HEK293 (cell line): ENCODE measurements around the gene ERCC3.

Source experiments
- CTCF ChIA-PET: fragments of 350-600 bp; formaldehyde crosslinking; extraction: SDS; loops from one replicate; lab custom pipeline; 2021; ENCODE audit warnings: antibody characterized with exemption; lab: Yijun Ruan, JAX
- POLR2A ChIA-PET: fragments of 300-600 bp; formaldehyde crosslinking; extraction: SDS; loops from one replicate; lab custom pipeline; 2020; ENCODE audit warnings: antibody characterized with exemption, inconsistent platforms; lab: Yijun Ruan, JAX
- H3K27ac ChIP-seq: fragments of 200-500 bp; sonication (Bioruptor generic); 2 replicates; pipeline ENCODE4 v1.5.1; 2014; ENCODE audit warnings: low read depth, low read length, control low read depth, inconsistent platforms; ENCODE audit errors: extremely low read depth
- H3K36me3 ChIP-seq, 2 experiments: fragments of 200-500 bp in 1 of 2; sonication (Bioruptor generic) in 1 of 2; 1 replicate in 1 of 2; 2 replicates in 1 of 2; pipeline ENCODE4 v1.5.1; 2014 to 2017; ENCODE audit warnings: inconsistent platforms in 2 of 2, low read length in 2 of 2; ENCODE audit not compliant: control insufficient read depth in 2 of 2, insufficient read depth in 1 of 2
- H3K4me1 ChIP-seq: fragments of 200-500 bp; sonication (Bioruptor generic); 2 replicates; pipeline ENCODE4 v1.5.1; 2014; ENCODE audit warnings: mild to moderate bottlenecking, low read length, inconsistent platforms; ENCODE audit not compliant: control insufficient read depth, insufficient read depth
- H3K4me3 ChIP-seq: 2 replicates; pipeline ENCODE4 v1.5.1; 2011; ENCODE audit warnings: low read depth, mild to moderate bottlenecking, control low read depth, low read length, moderate library complexity
- H3K9me3 ChIP-seq: fragments of 200-500 bp; sonication (Bioruptor generic); 2 replicates; pipeline ENCODE4 v1.5.1; 2014; ENCODE audit warnings: low read depth, low read length, inconsistent platforms; ENCODE audit not compliant: control insufficient read depth, insufficient read depth
- KLF16 ChIP-seq: fragments of 450-650 bp; formaldehyde crosslinking; IDR thresholded peaks from 2 replicates; pipeline ENCODE4 v1.5.1; 2017; ENCODE audit warnings: missing biosample characterization, missing genetic modification characterization
- SALL2 ChIP-seq: fragments of 450-650 bp; formaldehyde crosslinking; IDR thresholded peaks from 2 replicates; pipeline ENCODE4 v1.5.0; 2017; ENCODE audit warnings: missing biosample characterization, mild to moderate bottlenecking, missing genetic modification characterization, borderline replicate concordance
- YY1 ChIP-seq: fragments of 450-650 bp; formaldehyde crosslinking; IDR thresholded peaks from 2 replicates; pipeline ENCODE4 v1.5.1; 2018; ENCODE audit warnings: missing biosample characterization, missing genetic modification characterization
- YY2 ChIP-seq: fragments of 450-650 bp; formaldehyde crosslinking; IDR thresholded peaks from 2 replicates; pipeline ENCODE4 v1.5.1; 2016; ENCODE audit warnings: missing biosample characterization, missing genetic modification characterization
- ZBTB1 ChIP-seq: fragments of 450-650 bp; formaldehyde crosslinking; IDR thresholded peaks from 2 replicates; pipeline ENCODE4 v1.5.1; 2016; ENCODE audit warnings: missing biosample characterization, missing genetic modification characterization
- ZFHX2 ChIP-seq: fragments of 450-650 bp; formaldehyde crosslinking; conservative IDR thresholded peaks from 2 replicates; pipeline ENCODE4 v1.5.1; 2016; ENCODE audit warnings: missing biosample characterization, missing genetic modification characterization
- ZFP37 ChIP-seq: fragments of 450-650 bp; formaldehyde crosslinking; IDR thresholded peaks from 2 replicates; pipeline ENCODE4 v1.5.1; 2016; ENCODE audit warnings: missing biosample characterization, missing genetic modification characterization
- ZNF112 ChIP-seq: fragments of 450-650 bp; formaldehyde crosslinking; IDR thresholded peaks from 2 replicates; pipeline ENCODE4 v1.5.0; 2017; ENCODE audit warnings: missing biosample characterization, missing genetic modification characterization
- ZNF214 ChIP-seq: fragments of 450-650 bp; formaldehyde crosslinking; IDR thresholded peaks from 2 replicates; pipeline ENCODE4 v1.5.1; 2017; ENCODE audit warnings: missing biosample characterization, mild to moderate bottlenecking, missing genetic modification characterization, borderline replicate concordance
- ZNF394 ChIP-seq: fragments of 450-650 bp; formaldehyde crosslinking; IDR thresholded peaks from 2 replicates; pipeline ENCODE4 v1.5.1; 2016; ENCODE audit warnings: missing biosample characterization, missing genetic modification characterization, mild to moderate bottlenecking, moderate library complexity, borderline replicate concordance
- ZNF404 ChIP-seq: fragments of 450-650 bp; formaldehyde crosslinking; IDR thresholded peaks from 2 replicates; pipeline ENCODE4 v1.5.1; 2017; ENCODE audit warnings: missing biosample characterization, missing genetic modification characterization
- ZNF48 ChIP-seq: fragments of 450-650 bp; formaldehyde crosslinking; IDR thresholded peaks from 2 replicates; pipeline ENCODE4 v1.5.1; 2016; ENCODE audit warnings: missing biosample characterization, missing genetic modification characterization
- ZNF530 ChIP-seq: fragments of 450-650 bp; formaldehyde crosslinking; IDR thresholded peaks from 2 replicates; pipeline ENCODE4 v1.5.1; 2016; ENCODE audit warnings: low read depth, missing biosample characterization, missing genetic modification characterization
- ZNF555 ChIP-seq: fragments of 450-650 bp; formaldehyde crosslinking; conservative IDR thresholded peaks from 2 replicates; pipeline ENCODE4 v1.5.1; 2017; ENCODE audit warnings: missing biosample characterization, mild to moderate bottlenecking, missing genetic modification characterization, inconsistent platforms
- ZNF561 ChIP-seq: fragments of 450-650 bp; IDR thresholded peaks from 2 replicates; pipeline ENCODE4 v1.5.1; 2018; ENCODE audit warnings: missing biosample characterization, missing genetic modification characterization, borderline replicate concordance
- ZNF585B ChIP-seq: fragments of 450-650 bp; formaldehyde crosslinking; IDR thresholded peaks from 2 replicates; pipeline ENCODE4 v1.5.1; 2016; ENCODE audit warnings: missing biosample characterization, missing genetic modification characterization
- ZNF654 ChIP-seq: fragments of 450-650 bp; formaldehyde crosslinking; IDR thresholded peaks from 2 replicates; pipeline ENCODE4 v1.5.1; 2016; ENCODE audit warnings: low read depth, missing biosample characterization, missing genetic modification characterization
- TF ChIP-seq, protein P1 (sequence below): fragments of 450-650 bp; formaldehyde crosslinking; IDR thresholded peaks from 2 replicates; pipeline ENCODE4 v1.5.1; 2016; ENCODE audit warnings: missing biosample characterization, missing genetic modification characterization
- TF ChIP-seq, protein P2 (sequence below): fragments of 450-650 bp; formaldehyde crosslinking; IDR thresholded peaks from 2 replicates; pipeline ENCODE4 v1.5.1; 2017; ENCODE audit warnings: missing biosample characterization, mild to moderate bottlenecking, missing genetic modification characterization, moderate library complexity
- TF ChIP-seq, protein P3 (sequence below): fragments of 450-650 bp; formaldehyde crosslinking; IDR thresholded peaks from 2 replicates; pipeline ENCODE4 v1.5.1; 2016; ENCODE audit warnings: missing biosample characterization, missing genetic modification characterization
- TF ChIP-seq, protein P4 (sequence below): fragments of 450-650 bp; formaldehyde crosslinking; IDR thresholded peaks from 2 replicates; pipeline ENCODE4 v1.5.1; 2016; ENCODE audit warnings: missing biosample characterization, missing genetic modification characterization, borderline replicate concordance

ERCC3 gene

DNA sequence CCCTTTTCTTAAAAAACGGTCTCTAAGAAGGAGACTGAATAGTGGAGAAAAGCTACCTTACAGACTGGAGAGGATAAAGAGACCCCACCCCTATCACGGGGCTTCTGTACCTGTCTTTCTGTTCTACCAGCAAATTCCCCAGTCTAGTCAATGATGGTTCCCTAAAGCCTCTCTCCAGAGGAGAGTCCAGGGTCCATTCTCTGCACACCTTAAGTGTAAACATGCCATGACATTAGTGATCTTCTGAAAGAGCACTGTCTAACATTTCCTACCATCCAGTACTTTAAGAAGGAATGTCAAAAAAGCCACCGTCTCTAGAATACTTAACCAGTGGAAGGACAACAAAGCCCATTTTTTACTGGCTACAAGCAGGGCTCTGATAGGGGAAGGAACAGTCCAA is 17.0 kb upstream of the ERCC3 start (continued):
- TF ChIP-seq ZNF214 (no peak), YY1 (no peak)
- TF ChIP-seq, protein P1, sequence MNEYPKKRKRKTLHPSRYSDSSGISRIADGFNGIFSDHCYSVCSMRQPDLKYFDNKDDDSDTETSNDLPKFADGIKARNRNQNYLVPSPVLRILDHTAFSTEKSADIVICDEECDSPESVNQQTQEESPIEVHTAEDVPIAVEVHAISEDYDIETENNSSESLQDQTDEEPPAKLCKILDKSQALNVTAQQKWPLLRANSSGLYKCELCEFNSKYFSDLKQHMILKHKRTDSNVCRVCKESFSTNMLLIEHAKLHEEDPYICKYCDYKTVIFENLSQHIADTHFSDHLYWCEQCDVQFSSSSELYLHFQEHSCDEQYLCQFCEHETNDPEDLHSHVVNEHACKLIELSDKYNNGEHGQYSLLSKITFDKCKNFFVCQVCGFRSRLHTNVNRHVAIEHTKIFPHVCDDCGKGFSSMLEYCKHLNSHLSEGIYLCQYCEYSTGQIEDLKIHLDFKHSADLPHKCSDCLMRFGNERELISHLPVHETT (tag by site-specific recombination) = no peak

DNA sequence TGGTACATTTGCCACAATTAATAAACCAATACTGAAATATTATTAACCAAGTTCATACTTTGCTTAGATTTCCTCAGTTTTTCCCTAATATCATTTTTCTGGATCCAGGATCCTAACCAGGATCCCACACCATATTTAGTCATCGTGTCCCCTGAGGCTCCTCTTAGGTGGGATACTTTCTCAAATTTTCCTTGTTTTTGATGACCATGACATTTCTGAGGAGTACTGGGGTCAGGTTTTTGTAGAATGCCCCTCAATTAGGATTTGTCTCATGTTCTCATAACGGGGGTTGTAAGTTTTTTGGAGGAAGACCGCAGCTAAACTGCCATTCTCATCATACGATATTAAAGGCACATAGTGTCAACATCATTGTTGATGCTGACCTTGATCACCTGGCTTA is 15.5 kb upstream of the ERCC3 start:
- Histone ChIP-seq H3K4me3 (no peak overlapping the region), H3K9me3 (no peaks in the 10 kb centered on the region), H3K4me1 (peaks cover 2% of the 10 kb centered on the region; the same call in 1 of the 2 replicates), H3K27ac (no peak overlapping the region), H3K36me3 (peaks cover 38 to 79% of the 10 kb centered on the region in 2 experiments)
- TF ChIP-seq ZNF48 (tag by site-specific recombination) = no peak
- no peak for TF ChIP-seq ZBTB1 (tag by site-specific recombination)
- TF ChIP-seq KLF16 (tag by site-specific recombination) = no peak
- ChIA-PET CTCF (interaction anchor here (1.0 to 3.2 kb wide), 2 partner anchors 106 to 170 kb away, joined by 5 to 10 read pairs; no protein-coding TSS in a partner anchor), POLR2A (interaction anchor here (1.1 kb wide), 1 partner anchor 16 kb away, joined by 3 read pairs; the partner anchor contains the start of gene ERCC3)

DNA sequence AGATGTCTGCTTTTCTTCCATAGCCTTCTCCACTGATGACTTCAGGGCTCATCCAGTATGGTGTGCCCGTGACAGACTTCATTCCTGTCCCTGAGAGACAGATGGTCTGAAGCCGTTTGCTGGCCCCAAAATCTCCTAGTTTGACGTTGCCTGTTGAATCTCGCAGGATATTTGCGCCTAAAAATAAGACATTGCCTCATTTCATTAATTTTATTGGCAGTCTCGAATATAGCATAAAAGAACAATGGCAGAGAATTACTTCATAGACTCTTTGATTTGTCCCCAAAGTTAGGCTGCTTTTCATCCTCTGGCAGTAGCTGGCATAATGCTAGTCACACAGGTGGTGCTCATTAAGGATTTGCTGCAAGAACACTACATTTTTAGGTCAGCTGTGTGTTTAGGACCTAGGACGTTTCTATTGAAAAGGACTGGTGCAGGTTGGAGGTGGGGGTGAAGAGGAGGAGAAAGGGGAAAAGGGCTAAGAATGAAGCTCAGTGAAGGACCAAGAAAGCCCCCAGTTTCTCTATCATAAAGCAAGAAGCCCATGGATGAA is 14.7 kb upstream of the ERCC3 start:
- Histone ChIP-seq H3K4me1 (peaks cover 2% of the 10 kb centered on the region; the same call in 1 of the 2 replicates), H3K4me3 (no peak overlapping the region), H3K9me3 (no peaks in the 10 kb centered on the region), H3K27ac (no peak overlapping the region), H3K36me3 (peaks cover 32 to 74% of the 10 kb centered on the region in 2 experiments)
- ChIA-PET POLR2A (interaction anchor here (1.1 kb wide), 1 partner anchor 15 kb away, joined by 3 read pairs; the partner anchor contains the start of gene ERCC3), CTCF (interaction anchor here (0.6 to 3.2 kb wide), 3 partner anchors 107 to 171 kb away, joined by 3 to 10 read pairs (median 5); no protein-coding TSS in a partner anchor)
- TF ChIP-seq ZFHX2 (tag by site-specific recombination) (no peak), SALL2 (tag by site-specific recombination) (no peak), ZNF654 (tag by site-specific recombination) (no peak), ZNF561 (tag by site-specific recombination) (no peak), YY2 (tag by site-specific recombination) (no peak), ZNF555 (no peak), ZFP37 (tag by site-specific recombination) (no peak), ZNF404 (tag by site-specific recombination) (no peak), ZNF585B (tag by site-specific recombination) (no peak), ZNF530 (tag by site-specific recombination) (no peak), ZNF112 (tag by site-specific recombination) (no peak), ZNF394 (tag by site-specific recombination) (no peak)
- TF ChIP-seq, protein P2, sequence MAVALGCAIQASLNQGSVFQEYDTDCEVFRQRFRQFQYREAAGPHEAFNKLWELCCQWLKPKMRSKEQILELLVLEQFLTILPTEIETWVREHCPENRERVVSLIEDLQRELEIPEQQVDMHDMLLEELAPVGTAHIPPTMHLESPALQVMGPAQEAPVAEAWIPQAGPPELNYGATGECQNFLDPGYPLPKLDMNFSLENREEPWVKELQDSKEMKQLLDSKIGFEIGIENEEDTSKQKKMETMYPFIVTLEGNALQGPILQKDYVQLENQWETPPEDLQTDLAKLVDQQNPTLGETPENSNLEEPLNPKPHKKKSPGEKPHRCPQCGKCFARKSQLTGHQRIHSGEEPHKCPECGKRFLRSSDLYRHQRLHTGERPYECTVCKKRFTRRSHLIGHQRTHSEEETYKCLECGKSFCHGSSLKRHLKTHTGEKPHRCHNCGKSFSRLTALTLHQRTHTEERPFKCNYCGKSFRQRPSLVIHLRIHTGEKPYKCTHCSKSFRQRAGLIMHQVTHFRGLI (tag by site-specific recombination) = no peak
- TF ChIP-seq, protein P3, sequence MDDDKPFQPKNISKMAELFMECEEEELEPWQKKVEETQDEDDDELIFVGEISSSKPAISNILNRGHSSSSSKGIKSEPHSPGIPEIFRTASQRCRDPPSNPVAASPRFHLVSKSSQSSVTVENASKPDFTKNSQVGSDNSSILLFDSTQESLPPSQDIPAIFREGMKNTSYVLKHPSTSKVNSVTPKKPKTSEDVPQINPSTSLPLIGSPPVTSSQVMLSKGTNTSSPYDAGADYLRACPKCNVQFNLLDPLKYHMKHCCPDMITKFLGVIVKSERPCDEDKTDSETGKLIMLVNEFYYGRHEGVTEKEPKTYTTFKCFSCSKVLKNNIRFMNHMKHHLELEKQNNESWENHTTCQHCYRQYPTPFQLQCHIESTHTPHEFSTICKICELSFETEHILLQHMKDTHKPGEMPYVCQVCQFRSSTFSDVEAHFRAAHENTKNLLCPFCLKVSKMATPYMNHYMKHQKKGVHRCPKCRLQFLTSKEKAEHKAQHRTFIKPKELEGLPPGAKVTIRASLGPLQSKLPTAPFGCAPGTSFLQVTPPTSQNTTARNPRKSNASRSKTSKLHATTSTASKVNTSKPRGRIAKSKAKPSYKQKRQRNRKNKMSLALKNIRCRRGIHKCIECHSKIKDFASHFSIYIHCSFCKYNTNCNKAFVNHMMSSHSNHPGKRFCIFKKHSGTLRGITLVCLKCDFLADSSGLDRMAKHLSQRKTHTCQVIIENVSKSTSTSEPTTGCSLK (tag by site-specific recombination) = no peak
- TF ChIP-seq, protein P4, sequence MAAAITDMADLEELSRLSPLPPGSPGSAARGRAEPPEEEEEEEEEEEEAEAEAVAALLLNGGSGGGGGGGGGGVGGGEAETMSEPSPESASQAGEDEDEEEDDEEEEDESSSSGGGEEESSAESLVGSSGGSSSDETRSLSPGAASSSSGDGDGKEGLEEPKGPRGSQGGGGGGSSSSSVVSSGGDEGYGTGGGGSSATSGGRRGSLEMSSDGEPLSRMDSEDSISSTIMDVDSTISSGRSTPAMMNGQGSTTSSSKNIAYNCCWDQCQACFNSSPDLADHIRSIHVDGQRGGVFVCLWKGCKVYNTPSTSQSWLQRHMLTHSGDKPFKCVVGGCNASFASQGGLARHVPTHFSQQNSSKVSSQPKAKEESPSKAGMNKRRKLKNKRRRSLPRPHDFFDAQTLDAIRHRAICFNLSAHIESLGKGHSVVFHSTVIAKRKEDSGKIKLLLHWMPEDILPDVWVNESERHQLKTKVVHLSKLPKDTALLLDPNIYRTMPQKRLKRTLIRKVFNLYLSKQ (tag by site-specific recombination) = no peak
